T-helper 22 cell (primary cell): ENCODE results near the gene TFB2M.
"Not testable (repeated sequence)": the region's sequence is repeated elsewhere in the genome, so short reads cannot be mapped to it uniquely, and the experiment has no call there.

Source experiments
- DNase-seq: peaks from one replicate; pipeline ENCODE4 v3.0.0-alpha.2; 2020; ENCODE audit warnings: low read depth

Gene TFB2M

DNA sequence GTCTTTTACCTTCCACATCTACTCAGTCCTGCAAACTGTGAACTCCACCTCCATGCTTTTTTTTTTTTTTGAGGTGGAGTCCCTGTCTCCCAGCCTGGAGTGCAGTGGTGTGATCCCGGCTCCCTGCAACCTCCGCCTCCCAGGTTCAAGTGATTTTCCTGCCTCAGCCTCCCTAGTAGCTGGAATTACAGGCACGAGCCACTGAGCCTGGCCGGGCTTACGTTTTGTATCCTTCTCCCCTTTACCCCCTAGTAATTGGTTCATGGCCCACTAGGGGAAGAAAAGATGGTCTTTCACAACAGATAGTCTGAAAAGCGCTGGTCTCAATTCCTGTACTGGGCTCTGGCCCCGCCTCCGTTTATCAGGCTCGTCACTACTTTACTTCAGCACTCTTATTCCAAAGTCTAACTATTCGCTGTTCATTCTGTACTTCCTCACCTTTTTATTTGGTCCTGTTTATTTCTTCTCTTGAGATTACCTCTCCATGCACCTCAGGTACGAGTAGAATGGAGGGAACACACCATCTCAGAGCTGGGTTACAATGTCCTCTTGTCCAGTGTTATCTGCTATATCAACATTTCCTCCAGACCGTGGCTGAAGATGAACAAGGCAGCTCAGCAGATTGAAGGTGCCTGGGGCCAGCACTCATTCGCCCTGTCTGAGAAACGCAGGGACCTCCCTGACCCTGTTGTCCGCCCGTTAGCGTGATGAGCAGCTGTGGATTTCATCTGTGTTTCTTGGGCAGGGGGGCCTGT is 16.4 kb upstream of the TFB2M start:
- DNase-seq, result no peak

DNA sequence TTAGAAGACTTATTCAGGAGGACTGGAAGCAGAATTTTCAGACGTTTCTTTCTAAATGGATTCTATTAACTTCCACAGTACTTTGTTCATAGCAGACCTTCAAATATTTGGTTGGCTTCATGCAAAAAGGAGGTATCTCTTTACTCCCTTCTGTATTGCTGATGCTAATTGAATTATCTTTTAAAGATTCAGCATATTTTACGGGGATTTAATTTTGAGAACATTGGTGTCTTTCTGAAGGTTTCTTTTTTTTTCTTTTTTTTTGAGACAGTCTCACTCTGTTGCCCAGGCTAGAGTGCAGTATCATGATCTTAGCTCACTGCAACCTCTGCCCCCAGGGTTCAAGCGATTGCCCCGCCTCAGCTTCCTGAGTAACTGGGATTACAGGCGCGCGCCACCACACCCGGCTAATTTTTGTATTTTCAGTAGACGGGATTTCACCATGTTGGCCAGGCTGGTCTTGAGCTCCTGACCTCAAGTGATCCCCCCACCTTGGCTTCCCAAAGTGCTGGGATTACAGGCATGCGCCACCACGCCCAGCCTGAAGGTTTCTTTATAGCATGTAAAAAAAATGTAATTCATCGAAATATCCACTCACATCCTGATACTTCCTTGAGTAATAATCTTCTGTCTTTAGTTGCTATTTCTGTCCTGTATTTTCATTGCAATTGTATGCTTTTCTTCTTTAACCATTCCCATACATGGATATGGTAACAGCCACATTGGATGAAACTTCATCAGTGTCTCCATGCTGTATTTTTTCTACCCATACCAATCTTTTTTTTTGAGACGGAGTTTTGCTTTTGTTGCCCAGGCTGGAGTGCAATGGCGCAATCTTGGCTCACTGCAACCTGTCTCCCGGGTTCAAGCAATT is 14.7 kb upstream of the TFB2M start:
- DNase-seq, result no peak

DNA sequence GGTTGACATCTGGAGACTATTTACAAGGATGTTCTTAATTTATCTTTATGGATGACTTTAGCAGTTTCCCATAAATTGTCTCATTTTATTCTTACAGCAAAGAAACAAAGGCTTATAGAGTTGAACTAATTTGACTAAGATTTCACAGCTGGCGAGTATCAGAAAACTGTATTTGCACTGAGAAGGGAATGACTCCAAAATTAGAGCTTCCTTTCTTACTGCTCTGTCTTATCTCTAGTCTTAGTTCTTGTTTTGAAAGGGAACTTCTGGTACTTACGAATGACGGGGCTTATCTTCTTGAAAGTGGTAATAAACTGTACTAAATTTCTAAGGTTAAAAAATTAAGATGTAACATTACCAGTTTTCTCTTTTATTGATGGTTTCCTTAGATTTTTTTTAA is 13.8 kb upstream of the TFB2M start:
- no peak for DNase-seq

DNA sequence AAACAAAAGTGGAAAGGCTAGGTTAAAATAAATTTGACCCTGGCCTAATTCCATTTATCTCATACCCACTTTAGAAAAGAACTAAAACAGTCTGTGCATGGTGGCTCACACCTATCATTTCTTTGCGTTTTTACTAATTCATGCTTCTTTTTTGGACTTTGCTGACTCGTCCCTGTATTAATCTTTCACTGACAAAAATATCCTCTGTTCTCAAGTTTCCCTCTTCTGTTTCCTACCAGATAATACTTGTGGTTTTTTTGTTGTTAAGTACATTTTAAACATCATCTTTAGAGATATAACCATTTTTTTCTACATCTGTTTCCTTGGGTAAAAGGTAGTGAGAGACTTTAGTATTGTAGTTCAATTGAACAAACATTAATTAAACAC is 11.7 kb upstream of the TFB2M start:
- no peak for DNase-seq

DNA sequence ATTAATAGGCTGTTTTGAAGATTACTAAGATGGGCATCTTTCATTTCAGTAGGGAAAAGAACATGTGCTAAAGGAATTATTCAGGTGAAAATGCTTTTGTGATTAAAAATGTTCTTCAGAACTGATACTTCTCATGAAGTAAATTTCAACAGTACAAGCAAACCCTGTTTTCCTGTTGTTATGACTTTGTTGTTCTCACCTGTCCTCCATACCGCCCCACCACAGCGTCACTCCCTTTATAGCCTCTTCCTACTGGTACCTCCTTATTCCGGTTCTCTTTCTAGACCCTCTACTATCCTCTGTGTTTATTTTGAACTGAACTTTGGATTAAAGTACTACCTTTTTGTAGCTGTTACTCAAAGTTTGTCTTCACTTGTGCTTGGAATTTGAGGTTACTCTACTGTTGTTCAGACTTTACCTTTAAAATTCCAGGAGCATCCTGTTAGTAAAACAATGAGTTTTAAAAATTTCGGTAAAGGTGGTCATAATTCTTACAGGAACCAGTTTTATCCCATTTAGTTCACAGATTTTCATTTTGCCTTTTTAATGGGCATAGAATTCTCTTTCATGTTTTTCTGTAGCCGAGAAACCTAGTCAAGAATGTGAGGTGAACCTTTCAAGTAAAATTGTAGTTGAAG is 11.1 kb upstream of the TFB2M start:
- no peak for DNase-seq

DNA sequence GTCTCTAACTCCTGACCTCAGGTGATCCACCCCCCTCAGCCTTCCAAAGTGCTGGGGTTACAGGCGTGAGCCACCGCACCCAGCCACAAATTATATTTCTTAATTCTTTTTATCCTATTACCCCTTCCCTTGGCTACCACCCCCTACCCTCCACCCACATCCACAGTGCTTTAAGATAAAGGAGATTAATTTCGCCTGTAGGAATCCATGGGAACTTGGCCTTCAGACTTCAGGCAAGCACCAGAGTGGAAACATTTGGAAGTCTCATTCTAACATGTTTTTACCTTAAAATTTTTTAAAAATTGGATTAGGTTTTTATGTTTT is 10.6 kb upstream of the TFB2M start:
- no peak for DNase-seq

DNA sequence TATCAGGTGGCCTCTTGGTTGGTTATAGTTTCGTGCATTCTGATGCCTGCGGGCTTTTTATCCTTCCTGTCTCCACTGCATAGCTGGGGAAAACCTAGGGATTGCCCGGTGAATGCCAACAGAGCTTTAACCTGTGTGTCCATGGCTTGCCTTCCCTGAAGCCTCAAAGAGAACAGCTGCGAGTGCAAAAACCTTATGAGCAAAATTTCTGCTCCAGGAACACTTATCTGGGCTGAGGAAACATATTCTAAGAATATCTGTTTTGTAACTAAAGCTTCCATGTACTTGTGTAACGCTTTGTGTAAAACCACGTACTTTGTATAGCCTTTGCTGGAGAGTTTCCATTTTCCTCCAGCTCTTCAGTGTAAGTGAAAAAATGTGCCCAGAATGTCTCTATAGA is 7.4 kb upstream of the TFB2M start:
- no peak for DNase-seq

DNA sequence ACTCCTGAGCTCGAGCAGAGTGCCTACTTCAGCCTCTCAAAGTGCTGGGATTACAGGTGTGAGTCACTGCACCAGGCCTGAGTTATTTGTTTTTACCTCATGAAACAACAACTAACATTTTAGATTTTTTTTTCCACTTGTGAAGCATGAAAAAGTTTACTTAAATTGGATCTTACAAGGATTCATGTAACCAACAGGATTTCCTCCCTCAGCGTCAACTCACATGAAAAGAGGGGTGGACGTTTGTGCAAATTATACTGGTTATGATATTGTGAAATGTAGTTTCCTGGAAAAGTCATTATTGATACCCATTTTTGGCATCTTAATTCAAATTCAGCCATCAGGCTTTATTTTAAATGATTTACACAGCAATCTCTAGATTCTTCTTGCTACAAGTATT is 6.7 kb upstream of the TFB2M start:
- no peak for DNase-seq

DNA sequence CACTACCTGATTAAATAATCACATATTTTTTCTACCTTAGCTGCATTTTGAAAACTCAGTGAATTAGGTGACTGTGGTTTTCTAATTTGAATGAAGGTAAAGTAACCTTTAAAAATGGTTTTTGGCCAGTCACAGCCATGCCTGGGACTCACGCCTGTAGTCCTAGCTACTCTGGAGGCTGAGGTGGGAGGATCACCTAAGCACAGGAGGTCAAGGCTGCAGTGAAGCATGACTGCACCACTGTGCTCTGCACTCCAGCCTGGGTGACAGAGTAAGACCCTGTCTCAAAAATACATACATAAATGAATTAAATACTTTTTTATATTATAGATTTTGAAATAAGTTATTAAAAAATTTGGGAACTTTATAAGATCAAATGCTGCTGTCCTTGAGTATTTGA is 5.9 kb upstream of the TFB2M start:
- DNase-seq, result no peak

DNA sequence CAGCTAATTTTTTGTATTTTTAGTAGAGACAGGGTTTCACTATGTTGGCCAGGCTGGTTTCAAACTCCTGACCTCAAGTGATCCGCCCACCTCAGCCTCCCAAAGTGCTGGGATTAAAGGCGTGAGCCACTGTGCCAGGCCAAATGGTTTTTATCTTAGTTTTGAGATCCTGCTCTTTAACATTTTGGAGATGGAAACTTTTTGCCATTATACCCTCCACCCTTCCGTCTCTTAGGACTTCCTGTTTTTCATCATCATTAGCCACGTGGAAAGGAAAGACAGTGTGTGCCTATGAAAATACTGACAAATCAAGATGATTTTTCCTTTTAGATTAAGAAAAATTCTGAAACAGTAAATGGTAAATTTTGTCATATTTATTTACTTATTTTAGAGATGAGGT is 5.2 kb upstream of the TFB2M start:
- DNase-seq, result not testable (repeated sequence)

DNA sequence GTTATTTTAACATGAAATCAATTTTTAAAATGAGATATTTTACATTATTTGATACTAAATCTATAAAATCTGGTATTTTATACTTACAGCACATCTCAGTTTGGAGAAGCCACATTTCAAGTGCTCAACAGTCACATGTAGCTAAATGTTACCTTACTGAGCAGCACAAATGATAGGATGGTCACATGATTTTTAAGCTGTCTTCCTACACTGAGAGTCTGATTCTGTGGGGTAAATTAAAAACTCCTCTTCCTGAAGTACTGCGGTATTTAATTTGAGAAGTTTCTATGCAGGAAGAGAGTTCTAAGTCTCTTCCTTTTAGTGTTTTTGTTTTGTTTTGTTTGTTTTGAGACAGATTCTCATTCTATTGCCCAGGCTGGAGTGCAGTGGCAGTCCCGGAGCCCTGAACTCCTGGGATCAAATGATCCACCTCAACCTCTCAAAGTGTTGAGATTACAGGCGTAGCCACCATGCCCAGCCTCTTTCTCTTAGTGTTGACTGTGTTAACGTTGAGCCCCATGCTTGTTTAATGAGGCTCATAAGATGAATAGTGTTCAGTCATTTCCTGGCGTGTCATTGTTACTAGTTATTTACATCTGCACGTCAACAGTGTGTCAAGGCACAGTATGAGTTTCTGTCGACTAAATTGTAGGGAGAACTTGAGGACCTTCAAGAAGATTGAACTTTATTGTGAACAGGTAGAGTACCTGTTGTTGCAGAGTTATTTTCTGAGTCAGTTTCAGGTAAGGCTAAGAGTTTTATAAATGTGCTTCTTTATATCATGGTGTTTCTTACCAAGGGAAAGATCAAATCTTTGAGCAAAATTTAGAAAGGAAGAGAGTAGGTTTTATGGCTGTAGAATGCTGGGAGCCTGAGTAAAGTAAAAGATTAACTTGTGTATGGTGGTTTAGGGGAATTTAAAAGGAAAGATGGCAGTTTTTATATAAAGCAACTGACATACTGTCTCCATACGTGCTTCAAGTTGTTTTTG is 3.5 kb upstream of the TFB2M start:
- no peak for DNase-seq

DNA sequence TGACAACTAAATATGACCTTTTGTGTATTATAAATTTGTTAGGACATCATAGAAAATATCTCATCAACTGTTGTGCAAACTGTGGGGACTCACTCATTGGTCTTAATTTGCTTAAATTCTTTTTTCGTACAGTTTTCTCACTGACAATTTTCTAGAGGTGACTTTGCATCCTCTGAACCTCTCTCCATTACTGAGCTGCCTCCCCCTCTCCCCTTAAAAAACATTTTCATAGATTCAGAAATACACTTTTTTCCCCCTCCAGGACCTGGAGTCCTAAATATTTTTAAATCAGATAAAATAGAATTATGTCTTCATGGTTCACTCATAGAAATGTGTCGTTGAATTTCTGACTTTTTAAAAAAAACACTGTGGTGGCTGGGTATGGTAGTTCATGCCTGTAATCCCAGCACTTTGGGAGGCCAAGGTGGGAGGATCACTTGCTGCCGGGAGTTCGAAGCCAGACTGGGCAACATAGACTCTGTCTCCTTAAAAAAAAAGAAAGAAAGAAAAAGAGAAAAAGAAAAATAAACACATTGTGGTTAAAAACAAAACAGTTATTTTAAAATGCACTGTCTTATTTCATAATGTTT is 1.7 kb upstream of the TFB2M start:
- no peak for DNase-seq

DNA sequence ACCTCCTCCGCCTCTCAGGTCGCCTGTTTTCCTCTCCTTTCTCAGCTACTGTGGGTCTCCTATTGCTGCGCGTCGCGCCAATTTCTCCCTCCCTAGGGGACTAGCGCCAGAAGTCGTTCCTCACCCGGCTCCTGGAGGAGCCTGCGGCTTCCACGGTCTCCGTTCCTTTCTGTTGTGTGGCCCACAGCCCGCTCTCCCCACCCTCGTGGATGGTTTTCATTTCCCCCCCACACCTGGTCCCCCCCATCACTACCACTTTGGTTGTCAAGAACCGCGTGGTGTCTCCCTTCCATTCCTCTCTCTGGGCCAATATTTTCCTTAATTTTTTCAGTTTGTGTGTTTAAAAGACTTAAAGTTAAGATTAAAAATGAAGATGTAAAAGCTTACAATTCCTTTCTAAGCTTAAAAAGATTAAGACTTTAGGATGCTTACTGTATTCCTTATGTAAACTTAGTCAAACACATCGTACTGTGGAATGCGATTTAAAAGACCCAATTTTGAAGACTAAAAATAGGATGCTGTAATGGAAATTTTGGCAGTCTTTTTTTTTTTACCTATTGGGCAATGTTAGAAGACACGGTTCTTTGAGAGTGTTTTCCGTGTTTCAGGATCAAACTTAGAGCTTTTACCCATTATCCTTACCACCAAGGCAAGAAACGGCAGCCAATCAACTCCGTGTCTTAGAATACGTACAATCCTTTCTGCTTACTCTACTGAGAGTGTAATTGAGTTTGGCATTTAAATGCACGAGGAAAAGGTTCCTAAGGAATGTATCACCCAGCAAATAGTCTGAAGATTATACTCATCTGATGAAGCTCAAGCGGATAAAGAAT is 968 bp upstream of the TFB2M start:
- DNase-seq, result no peak

DNA sequence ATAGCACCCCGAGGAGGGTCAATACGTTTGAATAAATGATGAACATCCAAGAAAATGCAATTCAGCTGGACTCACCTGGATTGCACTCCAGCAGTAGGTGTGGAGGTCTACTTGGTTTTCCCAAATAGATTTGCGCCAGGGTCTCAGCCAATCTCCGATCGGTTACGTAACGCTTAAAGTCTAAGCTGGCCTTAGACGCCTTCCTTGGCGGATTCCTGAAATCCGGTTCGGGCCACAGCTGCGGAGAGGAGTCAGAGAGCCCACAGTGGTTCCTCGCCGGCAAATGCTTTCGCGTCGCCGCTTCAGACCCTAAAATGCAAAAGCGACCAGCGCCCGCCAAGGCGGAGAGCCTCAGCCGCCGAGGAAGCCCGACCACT is 322 bp downstream of the TFB2M start:
- DNase-seq, result no peak

DNA sequence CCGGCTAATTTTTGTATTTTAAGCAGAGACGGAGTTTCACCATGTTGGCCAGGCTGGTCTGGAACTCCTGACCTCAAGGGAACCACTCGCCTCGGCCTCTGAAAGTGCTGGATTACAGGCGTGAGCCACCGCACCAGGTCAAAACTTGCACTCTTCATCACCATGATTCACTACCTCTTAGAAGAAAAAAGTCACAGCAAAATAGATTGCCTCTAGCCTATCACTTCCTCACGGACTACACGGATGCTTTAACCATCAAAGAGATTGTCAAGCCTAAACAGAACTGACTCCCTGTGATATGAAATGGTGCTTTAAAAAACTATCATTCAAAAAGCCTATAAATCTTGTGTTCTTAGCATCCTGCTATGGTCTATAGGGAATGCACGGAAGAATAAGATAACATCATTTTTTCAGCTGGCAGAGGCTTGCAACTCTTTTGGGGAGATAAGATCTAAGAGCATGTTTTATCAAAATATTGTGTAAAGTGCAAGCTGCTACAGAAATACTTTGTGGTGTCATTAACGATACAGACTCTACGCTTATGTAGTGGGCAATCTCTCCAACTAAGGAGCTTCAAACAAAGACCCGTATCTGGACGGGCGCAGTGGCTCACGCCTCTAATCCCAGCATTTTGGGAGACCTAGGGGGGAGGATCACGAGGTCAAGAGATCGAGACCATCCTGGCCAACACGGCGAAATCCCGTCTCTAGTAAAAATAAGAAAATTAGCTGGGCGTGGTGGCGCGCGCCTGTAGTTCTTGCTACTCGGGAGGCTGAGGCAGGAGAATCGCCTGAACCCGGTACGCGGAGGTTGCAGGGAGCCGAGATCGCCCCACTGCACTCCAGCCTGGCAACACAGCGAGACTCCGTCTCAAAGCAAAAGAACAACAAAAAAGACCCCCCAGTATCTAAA is 966 bp downstream of the TFB2M start:
- no peak for DNase-seq

DNA sequence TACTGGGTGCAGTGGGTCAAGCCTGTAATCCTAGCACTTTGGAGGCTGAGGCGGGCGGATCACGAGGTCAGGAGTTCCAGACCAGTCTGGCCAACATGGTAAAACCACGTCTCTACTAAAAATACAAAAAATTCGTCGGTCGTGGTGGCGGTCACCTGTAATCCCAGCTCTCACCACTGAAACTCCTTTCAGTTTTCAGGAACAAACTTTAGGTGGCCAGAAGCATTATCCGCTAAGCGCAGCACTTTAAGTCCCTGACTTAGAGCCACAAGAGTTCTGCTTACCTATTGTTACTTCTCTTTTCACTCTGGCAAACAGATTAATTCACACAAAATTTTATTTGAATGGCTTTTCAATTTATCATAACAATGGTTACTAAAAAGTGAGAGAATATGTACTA is 5.2 kb downstream of the TFB2M start:
- not testable (repeated sequence) for DNase-seq

DNA sequence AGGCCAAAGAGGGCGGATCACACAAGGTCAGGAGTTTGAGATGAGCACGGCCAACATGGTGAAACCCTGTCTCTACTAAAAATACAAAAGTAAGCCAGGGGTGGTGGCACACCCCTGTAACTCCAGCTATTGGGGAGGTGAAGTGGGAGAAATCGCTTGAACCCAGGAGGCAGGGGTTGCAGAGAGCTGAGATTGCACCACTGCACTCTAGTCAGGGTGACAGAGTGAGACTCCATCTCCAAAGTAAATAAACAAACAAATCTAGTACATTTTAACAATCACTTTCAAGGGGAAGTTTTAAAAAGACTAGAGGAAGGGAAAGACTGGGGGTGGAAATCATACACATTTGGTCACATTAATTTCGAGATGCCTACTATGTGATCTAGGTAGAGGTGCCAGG is 6.8 kb downstream of the TFB2M start:
- DNase-seq, result no peak

DNA sequence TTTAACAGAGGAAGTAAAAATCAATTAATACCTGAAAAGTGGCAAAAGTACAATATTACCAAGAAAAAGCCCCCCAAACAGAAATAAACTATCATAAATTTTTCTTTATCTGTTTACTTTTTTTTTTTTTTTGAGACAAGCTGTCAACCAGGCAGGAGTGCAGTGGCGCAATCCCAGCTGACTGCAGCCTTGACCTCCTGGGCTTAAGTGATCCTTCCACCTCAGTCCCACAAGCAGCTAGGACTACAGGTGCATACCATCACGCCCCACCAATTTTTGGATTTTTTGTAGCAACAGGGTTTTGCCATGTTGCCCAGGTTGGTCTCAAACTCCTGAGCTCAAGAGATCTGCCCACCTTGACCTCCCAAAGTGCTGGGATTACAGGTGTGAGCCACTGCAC is 8.0 kb downstream of the TFB2M start:
- DNase-seq, result no peak

DNA sequence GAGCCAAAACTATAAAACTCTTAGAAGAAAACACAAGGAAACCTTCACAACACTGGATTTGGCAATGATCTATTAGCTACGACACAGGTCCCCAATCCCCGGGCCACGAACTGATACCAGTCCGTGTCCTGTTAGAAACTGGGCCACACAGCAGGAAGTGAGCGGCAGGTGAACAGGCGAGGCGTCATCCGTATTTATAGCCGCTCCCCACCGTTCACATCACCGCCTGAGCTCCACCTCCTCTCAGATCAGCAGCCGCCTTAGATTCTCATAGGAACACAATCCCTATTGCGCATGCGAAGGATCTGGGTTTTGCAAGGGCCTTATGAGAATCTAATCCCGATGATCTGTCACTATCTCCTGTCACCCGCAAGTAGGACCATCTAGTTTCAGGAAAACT is 11.9 kb downstream of the TFB2M start:
- DNase-seq, result no peak

DNA sequence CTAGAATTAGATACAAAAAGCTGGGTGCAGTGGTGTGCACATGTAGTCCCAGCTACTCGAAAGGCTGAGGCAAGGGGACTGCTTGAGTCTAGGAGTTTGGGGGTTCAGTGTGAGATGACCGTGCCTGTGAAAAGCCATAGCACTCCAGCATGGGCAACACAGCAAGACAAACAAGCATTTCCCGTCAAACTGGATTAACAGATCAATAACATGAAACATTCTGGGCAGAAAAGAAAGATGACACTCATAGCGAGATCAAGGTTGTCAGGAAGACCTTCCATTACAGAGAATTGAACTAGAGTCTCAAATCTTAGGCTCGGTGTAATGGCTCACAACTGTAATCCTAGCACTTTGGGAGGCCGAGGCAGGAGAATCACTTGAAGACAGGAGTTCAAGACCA is 14.0 kb downstream of the TFB2M start:
- DNase-seq, result no peak
